ENCODE measurements around the gene ANKRD11. TPM values are rescaled to one million over a fixed set of nuclear protein-coding genes. Genes with fewer than 3 reads are reported as not detected.

Gene ANKRD11
- total RNA-seq, 4 donors from 2014 or later, result 67.0 to 107 (median 88.9) TPM

DNA sequence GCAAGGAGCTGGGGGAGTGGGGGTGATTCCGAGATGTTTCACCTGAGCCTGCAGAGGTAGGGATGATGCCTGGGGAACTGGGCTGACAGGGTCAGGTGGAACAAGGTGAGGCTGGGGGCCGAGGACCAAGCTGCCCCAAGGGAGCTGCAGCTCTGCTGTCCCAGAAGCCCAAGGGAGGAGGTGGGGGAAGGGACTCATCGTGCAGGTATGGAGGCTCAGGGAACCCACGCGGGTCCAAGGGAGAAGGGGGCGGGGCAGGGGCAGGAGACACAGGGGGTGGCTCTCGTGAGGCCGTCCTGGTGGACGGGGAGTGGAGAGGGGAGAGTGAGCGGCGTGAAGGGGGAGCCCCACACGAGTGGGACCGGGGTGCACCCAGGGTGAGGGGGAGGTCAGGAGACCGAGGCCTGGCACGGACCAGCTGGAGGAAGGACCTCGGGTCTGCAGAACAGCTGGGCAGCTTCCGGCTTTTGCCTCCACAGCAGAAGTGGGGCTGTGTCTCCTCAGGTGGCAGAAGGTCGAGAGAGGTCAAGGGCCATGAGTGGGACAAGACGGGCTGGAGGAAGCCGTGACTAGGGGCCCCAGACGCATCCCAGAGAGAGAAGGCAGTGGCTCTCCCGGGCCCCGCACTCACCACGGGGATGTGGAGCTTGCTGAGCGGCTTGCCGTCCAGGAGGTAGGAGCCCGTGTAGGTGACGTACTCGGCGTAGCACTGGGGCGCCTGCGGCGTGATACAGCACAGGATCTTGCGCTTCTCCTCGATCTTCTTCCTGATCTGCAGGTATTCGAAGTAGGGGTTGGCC lies 211.7 kb downstream of the ANKRD11 start:
- no peak for TF ChIP-seq CTCF (IDR thresholded peaks at IDR 0.05)
- TF ChIP-seq EP300 (IDR thresholded peaks at IDR 0.05), result no peak
- no peak for TF ChIP-seq POLR2AphosphoS5 (IDR thresholded peaks at IDR 0.05)
- no peak for TF ChIP-seq POLR2A (IDR thresholded peaks at IDR 0.05)
- Histone ChIP-seq H3K27me3 (no peaks in the 10 kb centered on the region), H3K9me3 (no peaks in the 10 kb centered on the region), H3K36me3 (peaks cover 0 to 97% of the 10 kb centered on the region in 2 donors), H3K4me1 (no peaks in the 10 kb centered on the region), H3K4me3 (no peak overlapping the region), H3K27ac (no peak overlapping the region)
- 83 to 87% methylated on average over 18 to 22 of the region's 36 CpGs for WGBS, 2 donors (ENCODE audit: low coverage in 1 of 2)
- ATAC-seq, result no peak

DNA sequence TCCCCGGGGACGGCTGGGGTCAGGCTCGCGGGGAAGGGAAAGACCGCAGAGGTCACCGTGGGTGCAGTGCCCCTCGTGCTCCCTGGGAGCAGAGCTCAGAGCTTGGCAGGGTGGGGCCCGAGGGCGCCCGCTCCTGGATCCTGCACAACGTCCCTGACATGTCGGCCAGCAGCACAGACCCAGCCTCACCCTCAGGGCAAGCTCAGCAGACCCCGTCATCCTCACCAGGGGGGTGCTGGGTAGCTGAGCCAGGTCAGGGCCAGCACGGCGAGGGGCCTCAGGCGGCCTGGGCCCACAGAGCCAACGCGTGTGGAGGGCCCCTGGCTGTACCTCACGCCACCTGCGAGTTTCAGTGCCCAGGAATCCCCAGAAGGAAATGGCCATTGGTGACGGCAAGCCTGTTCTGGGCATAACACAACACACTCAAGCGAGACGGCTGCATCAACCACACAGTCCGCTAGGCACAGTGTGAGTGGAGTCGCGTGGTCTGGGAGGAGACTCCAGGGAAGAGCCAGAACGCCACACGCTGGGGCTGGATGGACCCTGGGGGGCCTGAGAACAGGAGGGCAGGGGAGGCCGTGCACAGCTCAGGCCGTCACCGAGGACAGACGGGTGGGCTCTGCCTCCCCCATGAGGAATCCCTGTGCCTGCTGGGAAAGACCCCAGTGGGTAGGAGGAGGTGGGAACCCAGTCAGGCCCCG lies 212.6 kb downstream of the ANKRD11 start:
- Histone ChIP-seq H3K27ac (no peak overlapping the region), H3K27me3 (no peaks in the 10 kb centered on the region), H3K9me3 (no peaks in the 10 kb centered on the region), H3K4me1 (no peaks in the 10 kb centered on the region), H3K36me3 (peaks cover 0 to 97% of the 10 kb centered on the region in 2 donors), H3K4me3 (no peak overlapping the region)
- ATAC-seq, result no peak
- WGBS, 2 donors (ENCODE audit: low coverage in 1 of 2), result 60% methylated on average over 6 of the region's 33 CpGs; no CpG with 5 or more reads in 1 of the 2 donors
- TF ChIP-seq POLR2A (IDR thresholded peaks at IDR 0.05) (no peak), EP300 (IDR thresholded peaks at IDR 0.05) (no peak), POLR2AphosphoS5 (IDR thresholded peaks at IDR 0.05) (no peak), CTCF (IDR thresholded peaks at IDR 0.05) (no peak)

DNA sequence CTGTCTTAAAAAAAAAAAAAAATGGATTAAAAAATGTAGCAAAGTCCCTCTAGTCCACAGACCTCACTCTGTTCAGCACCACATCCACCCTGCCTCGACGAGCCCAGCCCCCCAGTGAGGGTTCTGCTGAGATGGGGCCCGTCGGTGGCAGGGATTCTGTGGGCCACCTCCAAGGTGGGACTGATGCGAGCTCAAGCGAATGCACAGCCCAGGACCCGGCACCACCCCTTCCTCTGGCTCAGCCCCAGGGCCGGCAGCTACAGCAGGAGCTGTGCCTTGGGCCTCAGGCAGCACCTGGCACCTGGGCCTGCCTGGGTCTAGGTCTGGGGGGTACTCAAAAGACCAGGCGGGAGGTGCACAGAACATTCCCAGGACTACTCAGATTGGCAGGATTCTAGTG lies 213.3 kb downstream of the ANKRD11 start:
- ATAC-seq, result no peak
- no peaks in the 10 kb centered on the region for H3K4me1 ChIP-seq
- no peak overlapping the region for H3K4me3 ChIP-seq
- H3K9me3 ChIP-seq, result no peaks in the 10 kb centered on the region
- H3K27me3 ChIP-seq, result no peaks in the 10 kb centered on the region
- 90% methylated on average over 2 of the region's 9 CpGs; no CpG with 5 or more reads in 1 of the 2 donors for WGBS, 2 donors (ENCODE audit: low coverage in 1 of 2)
- H3K27ac ChIP-seq, result no peak overlapping the region
- peaks cover 0 to 97% of the 10 kb centered on the region in 2 donors for H3K36me3 ChIP-seq
- TF ChIP-seq EP300 (IDR thresholded peaks at IDR 0.05) (no peak), CTCF (IDR thresholded peaks at IDR 0.05) (no peak), POLR2AphosphoS5 (IDR thresholded peaks at IDR 0.05) (no peak), POLR2A (IDR thresholded peaks at IDR 0.05) (no peak)

DNA sequence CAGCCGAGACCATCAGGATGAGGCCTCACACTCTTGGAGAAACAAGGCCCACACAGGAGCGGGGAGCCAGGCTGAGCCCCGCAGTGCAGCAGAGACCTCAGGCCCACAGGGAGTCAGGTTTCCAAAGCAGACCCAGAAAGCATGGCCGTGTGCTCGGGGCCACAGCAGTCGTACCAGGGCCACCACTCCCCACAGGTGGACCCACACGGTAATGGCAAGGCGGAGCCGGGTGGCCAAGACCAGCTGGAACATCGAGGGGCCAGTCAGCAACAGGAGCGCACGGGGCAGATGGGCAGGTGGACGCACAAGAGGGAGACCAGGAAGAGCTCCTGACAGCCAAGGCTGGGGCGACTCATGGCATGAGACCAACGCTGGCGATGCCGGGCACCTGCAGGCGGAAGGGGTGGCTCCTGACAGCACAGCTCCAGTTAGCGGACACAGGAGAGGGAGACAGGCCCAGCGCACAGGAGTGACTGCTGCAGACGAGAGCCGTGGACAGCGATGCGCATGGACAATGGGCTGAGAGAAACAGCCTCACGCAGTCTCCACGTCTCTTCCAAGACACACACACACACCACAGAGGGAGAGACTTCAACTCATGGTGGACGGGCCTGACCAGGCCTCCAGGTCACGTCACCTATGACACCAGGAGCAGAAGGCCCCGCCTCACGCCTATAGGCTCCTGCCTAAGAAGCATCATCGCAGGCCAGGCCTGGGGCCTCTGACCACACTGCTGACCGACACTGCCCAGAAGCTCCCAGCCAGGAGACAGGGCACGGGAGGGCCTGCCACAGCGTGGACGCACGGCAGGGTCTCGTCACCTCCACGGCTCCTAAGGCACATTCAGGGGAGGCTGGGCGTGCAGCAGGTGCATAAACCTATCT lies 214.3 kb downstream of the ANKRD11 start:
- H3K9me3 ChIP-seq, result no peaks in the 10 kb centered on the region
- ATAC-seq, result no peak
- H3K4me3 ChIP-seq, result no peak overlapping the region
- H3K36me3 ChIP-seq, result peaks cover 0 to 97% of the 10 kb centered on the region in 2 donors
- H3K27me3 ChIP-seq, result no peaks in the 10 kb centered on the region
- H3K4me1 ChIP-seq, result no peaks in the 10 kb centered on the region
- WGBS, 2 donors (ENCODE audit: low coverage in 1 of 2), result 97% methylated on average over 7 of the region's 39 CpGs; no CpG with 5 or more reads in 1 of the 2 donors
- TF ChIP-seq POLR2AphosphoS5 (IDR thresholded peaks at IDR 0.05), result no peak
- TF ChIP-seq EP300 (IDR thresholded peaks at IDR 0.05), result no peak
- no peak for TF ChIP-seq POLR2A (IDR thresholded peaks at IDR 0.05)
- TF ChIP-seq CTCF (IDR thresholded peaks at IDR 0.05), result no peak
- H3K27ac ChIP-seq, result no peak overlapping the region
